Thymus (tissue), 11 donors: Measurements from ENCODE around the gene ZNF302. TPM values are rescaled to one million over a fixed set of nuclear protein-coding genes. Genes with fewer than 3 reads are reported as not detected.
A peak's percentile ranks its signal among the peaks of the same experiment; 100 is the strongest.
"Not testable (repeated sequence)": the region's sequence is repeated elsewhere in the genome, so short reads cannot be mapped to it uniquely, and the experiment has no call there.

Experiments used
- DNase-seq, 9 donors: peaks; one replicate each; pipeline ENCODE4 v3.0.0-alpha.2; 2013; ENCODE audit warnings: low spot score in 9 of 9, low read depth in 6 of 9, missing footprints in 1 of 9
- H3K27ac ChIP-seq, 2 donors: one replicate each; pipeline ENCODE4 v1.5.1; 2013; ENCODE audit warnings: control low read depth in 1 of 2, low read depth in 1 of 2, low read length in 1 of 2, mild to moderate bottlenecking in 1 of 2, moderate library complexity in 1 of 2
- H3K27me3 ChIP-seq, 2 donors: one replicate each; pipeline ENCODE4 v1.5.1; 2013; ENCODE audit warnings: low read length in 1 of 2; ENCODE audit not compliant: control insufficient read depth in 2 of 2, insufficient read depth in 1 of 2
- H3K36me3 ChIP-seq, 2 donors: one replicate each; pipeline ENCODE4 v1.5.1; 2013; ENCODE audit warnings: low read length in 1 of 2, mild to moderate bottlenecking in 1 of 2, moderate library complexity in 1 of 2; ENCODE audit not compliant: control insufficient read depth in 2 of 2, insufficient read depth in 2 of 2
- H3K4me1 ChIP-seq, 2 donors: one replicate each; pipeline ENCODE4 v1.5.1; 2013; ENCODE audit warnings: low read length in 2 of 2; ENCODE audit not compliant: control insufficient read depth in 2 of 2, insufficient read depth in 2 of 2
- H3K4me3 ChIP-seq, 2 donors: one replicate each; pipeline ENCODE4 v1.5.1; 2013; ENCODE audit warnings: low read length in 2 of 2, control low read depth in 1 of 2, mild to moderate bottlenecking in 1 of 2
- H3K9me3 ChIP-seq, 2 donors: one replicate each; pipeline ENCODE4 v1.5.1; 2013; ENCODE audit warnings: low read length in 1 of 2, mild to moderate bottlenecking in 1 of 2; ENCODE audit not compliant: control insufficient read depth in 2 of 2, insufficient read depth in 1 of 2
- WGBS: extraction: QIAGEN DNeasy Blood & Tissue Kit; methylation state at CpG from one replicate; pipeline ENCODE4 v1.1.7; 2013; 5-methylcytosine and 5-hydroxymethylcytosine counted together
- polyA plus RNA-seq: library from polyadenylated mRNA; stranded (reverse); fragments of 200-250 nt; gene quantifications from one replicate; pipeline ENCODE4 v1.2.3, GENCODE V29; 2013
- total RNA-seq: library from RNA; stranded (reverse); fragments of 120-200 nt; gene quantifications from one replicate; pipeline ENCODE4 v1.2.4, GENCODE V29; 2013
- donor health status: healthy.

Gene ZNF302
- total and polyA plus RNA-seq, 2 donors, result 32.7 to 44.4 TPM

GRCh38 chr19:34678085-34678412 lies 571 bp downstream of the ZNF302 start:
- Histone ChIP-seq H3K9me3 (peaks cover 0 to 8% of the 10 kb centered on the region in 2 donors), H3K4me3 (peak overlapping the region; percentile 63 to 83), H3K36me3 (peaks cover 18 to 24% of the 10 kb centered on the region in 2 donors), H3K4me1 (peaks cover 5 to 13% of the 10 kb centered on the region in 2 donors), H3K27me3 (peaks cover 0 to 2% of the 10 kb centered on the region in 2 donors), H3K27ac (peak overlapping the region; percentile 93 to 95)
- 8% methylated on average over 20 of the region's 20 CpGs for WGBS
- no peak for DNase-seq

DNA sequence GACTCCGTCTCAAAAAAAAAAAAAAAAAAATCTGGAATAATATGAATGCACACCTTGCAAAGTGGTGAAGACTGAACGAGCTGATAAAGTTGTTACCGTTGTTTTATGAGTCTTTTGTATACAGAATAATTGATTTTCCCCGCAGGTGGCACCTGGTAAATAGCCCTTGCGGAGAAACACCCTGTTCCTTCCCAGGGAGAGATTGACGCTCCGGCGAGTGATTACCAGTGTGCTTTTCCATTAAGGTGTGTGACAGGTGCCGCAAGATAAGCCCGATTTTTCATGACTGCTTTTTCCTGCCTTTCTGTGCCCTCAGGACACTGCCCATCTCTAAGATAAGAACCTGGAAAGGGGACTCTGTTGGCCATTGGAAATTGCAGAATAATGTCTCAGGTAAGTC lies 943 bp downstream of the ZNF302 start:
- H3K4me3 ChIP-seq, result peak overlapping the region; percentile 63 to 83
- H3K4me1 ChIP-seq, result peaks cover 5 to 13% of the 10 kb centered on the region in 2 donors
- H3K9me3 ChIP-seq, result peaks cover 0 to 8% of the 10 kb centered on the region in 2 donors
- WGBS, result 65% methylated on average over 10 of the region's 10 CpGs
- no peak overlapping the region for H3K27ac ChIP-seq
- H3K27me3 ChIP-seq, result peaks cover 0 to 2% of the 10 kb centered on the region in 2 donors
- DNase-seq, result no peak
- peaks cover 18 to 26% of the 10 kb centered on the region in 2 donors for H3K36me3 ChIP-seq

DNA sequence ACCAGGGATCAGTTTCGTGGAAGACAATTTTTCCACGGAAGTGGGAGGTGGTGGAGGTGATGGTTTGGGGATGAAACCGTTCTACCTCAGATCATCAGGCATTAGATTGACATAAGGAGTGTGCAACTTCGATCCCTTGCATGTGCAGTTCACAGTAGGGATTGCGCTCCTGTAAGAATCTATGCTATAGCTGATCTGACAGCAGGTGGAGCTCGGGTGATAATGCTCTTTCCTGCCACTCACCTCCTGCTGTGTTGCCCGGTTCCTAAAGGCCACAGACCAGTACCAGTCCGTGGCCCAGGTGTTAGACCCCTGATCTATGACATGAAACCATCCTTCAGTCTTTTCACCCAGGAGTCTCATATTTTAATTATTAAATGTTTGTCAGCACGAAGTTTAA lies 4.0 kb downstream of the ZNF302 start:
- no peak for DNase-seq
- Histone ChIP-seq H3K27me3 (no peaks in the 10 kb centered on the region), H3K4me1 (peaks cover 5 to 11% of the 10 kb centered on the region in 2 donors), H3K4me3 (no peak overlapping the region), H3K9me3 (peaks cover 0 to 11% of the 10 kb centered on the region in 2 donors), H3K36me3 (peaks cover 21 to 26% of the 10 kb centered on the region in 2 donors), H3K27ac (no peak overlapping the region)
- WGBS, result 99% methylated on average over 9 of the region's 9 CpGs

DNA sequence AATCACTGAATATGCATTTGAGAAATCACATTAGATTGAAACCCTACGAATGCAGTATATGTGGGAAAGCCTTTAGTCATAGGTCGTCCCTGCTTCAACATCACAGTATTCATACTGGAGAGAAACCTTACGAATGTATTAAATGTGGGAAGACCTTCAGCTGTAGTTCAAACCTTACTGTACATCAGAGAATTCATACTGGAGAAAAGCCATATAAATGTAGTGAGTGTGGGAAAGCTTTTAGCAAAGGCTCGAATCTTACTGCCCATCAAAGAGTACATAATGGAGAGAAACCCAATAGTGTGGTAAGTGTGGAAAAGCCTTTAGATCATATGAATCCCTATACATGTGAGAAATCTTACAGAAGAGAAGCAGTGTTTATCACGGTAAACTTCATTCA lies 7.8 kb downstream of the ZNF302 start:
- DNase-seq, H3K4me1 ChIP-seq, H3K27me3 ChIP-seq, H3K27ac ChIP-seq, H3K9me3 ChIP-seq, H3K4me3 ChIP-seq: not testable (repeated sequence)
- peaks cover 12 to 14% of the 10 kb centered on the region in 2 donors for H3K36me3 ChIP-seq
- WGBS, result over 99% methylated on average over 5 of the region's 5 CpGs

GRCh38 chr19:34686455-34686854 lies 9.0 kb downstream of the ZNF302 start:
- WGBS, result 95% methylated on average over 5 of the region's 5 CpGs
- Histone ChIP-seq H3K36me3 (peaks cover 10 to 11% of the 10 kb centered on the region in 2 donors), H3K4me1 (no peaks in the 10 kb centered on the region), H3K4me3 (no peak overlapping the region), H3K27ac (no peak overlapping the region), H3K27me3 (no peaks in the 10 kb centered on the region), H3K9me3 (peaks cover 0 to 8% of the 10 kb centered on the region in 2 donors)
- DNase-seq, result no peak

GRCh38 chr19:34687348-34687747 lies 9.9 kb downstream of the ZNF302 start:
- H3K27ac ChIP-seq, result no peak overlapping the region
- H3K27me3 ChIP-seq, result no peaks in the 10 kb centered on the region
- DNase-seq, result no peak
- H3K4me3 ChIP-seq, result no peak overlapping the region
- peaks cover 0 to 6% of the 10 kb centered on the region in 2 donors for H3K9me3 ChIP-seq
- H3K36me3 ChIP-seq, result peaks cover 6 to 9% of the 10 kb centered on the region in 2 donors
- WGBS, result 73% methylated on average over 2 of the region's 2 CpGs
- no peaks in the 10 kb centered on the region for H3K4me1 ChIP-seq

- H3K4me3 ChIP-seq, result no peak overlapping the region
- peaks cover 0 to 4% of the 10 kb centered on the region in 2 donors for H3K9me3 ChIP-seq
- DNase-seq, result no peak
- H3K36me3 ChIP-seq, result peaks cover 0 to 3% of the 10 kb centered on the region in 2 donors
- no peaks in the 10 kb centered on the region for H3K27me3 ChIP-seq
- no peak overlapping the region for H3K27ac ChIP-seq
- WGBS, result 94% methylated on average over 1 of the region's 1 CpG
- no peaks in the 10 kb centered on the region for H3K4me1 ChIP-seq
Measured at GRCh38 chr19:34688592-34688991, 11.1 kb downstream of the ZNF302 start.

GRCh38 chr19:34690372-34690771 lies 12.9 kb downstream of the ZNF302 start:
- WGBS, result 98% methylated on average over 3 of the region's 3 CpGs
- Histone ChIP-seq H3K27me3 (no peaks in the 10 kb centered on the region), H3K4me1 (no peaks in the 10 kb centered on the region), H3K36me3 (no peaks in the 10 kb centered on the region), H3K4me3 (no peak overlapping the region), H3K27ac (no peak overlapping the region), H3K9me3 (no peaks in the 10 kb centered on the region)
- no peak for DNase-seq

DNA sequence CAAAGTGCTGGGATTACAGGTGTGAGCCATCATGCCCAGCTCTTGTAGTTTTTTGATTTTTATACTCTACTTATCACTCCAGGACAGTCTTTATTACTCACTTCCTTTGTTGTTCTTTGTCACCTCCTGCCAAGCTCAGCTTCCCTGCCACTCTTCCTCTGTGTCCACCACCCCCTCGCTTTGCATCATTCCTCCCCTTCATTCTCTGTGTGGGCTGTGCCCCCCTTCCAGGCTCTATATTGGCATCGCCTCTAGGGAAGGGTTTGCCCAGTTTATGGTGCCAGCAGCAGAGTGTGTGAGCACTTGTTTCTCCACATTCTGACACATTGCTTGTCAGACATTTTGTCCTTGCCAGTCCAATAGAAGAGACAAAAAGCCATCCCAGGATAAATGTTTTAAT lies 15.1 kb downstream of the ZNF302 start:
- Histone ChIP-seq H3K4me1 (no peaks in the 10 kb centered on the region), H3K27me3 (no peaks in the 10 kb centered on the region), H3K27ac (no peak overlapping the region), H3K36me3 (no peaks in the 10 kb centered on the region), H3K9me3 (no peaks in the 10 kb centered on the region), H3K4me3 (no peak overlapping the region)
- WGBS, result 38% methylated on average over 2 of the region's 2 CpGs
- no peak for DNase-seq

DNA sequence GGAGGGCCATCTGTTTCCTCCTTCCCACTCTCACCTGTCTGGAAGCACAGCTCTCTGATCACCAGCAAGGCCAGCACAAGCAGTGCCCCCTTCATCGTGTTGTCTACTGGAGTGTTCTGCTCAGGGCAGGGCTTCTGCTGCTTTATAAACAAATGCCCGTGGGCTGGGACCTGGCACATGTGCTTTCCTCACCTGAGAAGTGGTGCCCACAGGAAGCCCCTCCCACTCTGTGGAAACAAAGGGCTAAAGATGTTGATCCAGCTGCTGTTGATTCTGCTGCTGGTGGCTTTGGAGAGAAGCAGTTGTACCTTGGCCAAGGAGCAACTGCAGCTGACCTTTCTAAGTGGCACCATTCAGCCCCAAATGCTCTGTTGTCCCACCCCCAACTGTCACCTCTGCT lies 30.2 kb downstream of the ZNF302 start:
- H3K4me3 ChIP-seq, result no peak overlapping the region
- WGBS, result 77% methylated on average over 2 of the region's 2 CpGs
- H3K9me3 ChIP-seq, result peaks cover 1 to 4% of the 10 kb centered on the region in 2 donors
- H3K4me1 ChIP-seq, result no peaks in the 10 kb centered on the region
- no peaks in the 10 kb centered on the region for H3K27me3 ChIP-seq
- no peak for DNase-seq
- H3K27ac ChIP-seq, result no peak overlapping the region
- H3K36me3 ChIP-seq, result no peaks in the 10 kb centered on the region
